ENCODE data around the gene ATAD3B. TPM values are rescaled to one million over a fixed set of nuclear protein-coding genes. Genes with fewer than 3 reads are reported as not detected.
"Not testable (repeated sequence)": the region's sequence is repeated elsewhere in the genome, so short reads cannot be mapped to it uniquely, and the experiment has no call there.

Gene ATAD3B
- total and polyA plus RNA-seq, 10 of the 15 experiments (the other 5 are each of a cell fraction or from before 2014, with no cell fraction given): 0.03 to 38.8 (median 23.8) TPM

- SMC1A ChIA-PET (ENCODE audit: uncharacterized antibody, unreplicated experiment); RAD21 ChIA-PET (ENCODE audit: unreplicated experiment); DNase-seq (ENCODE audit: low read depth, low spot score); H3K79me2 ChIP-seq (ENCODE audit: control insufficient read depth, insufficient read depth, low read length); H4K20me1 ChIP-seq (ENCODE audit: control insufficient read depth, insufficient read depth); BruUV-seq (replicated peaks); FAIRE-seq; H3K4me1 ChIP-seq (ENCODE audit: control insufficient read depth, insufficient read depth, low read length); in situ Hi-C loops (cut with MboI); H3K27ac ChIP-seq (ENCODE audit: control insufficient read depth, insufficient read depth); intact Hi-C loops (cut with micrococcal nuclease; ENCODE audit: unreplicated experiment); H3K4me2 ChIP-seq (ENCODE audit: control insufficient read depth, insufficient read depth); CTCF ChIA-PET; H2AFZ ChIP-seq (ENCODE audit: control insufficient read depth, low read depth, low read length); H3K9me3 ChIP-seq (replicated peaks; ENCODE audit: control insufficient read depth, insufficient read depth, low read length); POLR2A ChIA-PET; H3K27me3 ChIP-seq (replicated peaks in 1 of 2; ENCODE audit: control insufficient read depth in 2 of 2, insufficient read depth in 2 of 2, low read length in 1 of 2); H3K9ac ChIP-seq (ENCODE audit: control insufficient read depth, insufficient read depth, low read length); H3K4me3 ChIP-seq; ATAC-seq: not testable (repeated sequence)
- peaks cover 0 to 17% of the 10 kb centered on the region in 2 experiments; a peak in 2 of 4 replicates for H3K36me3 ChIP-seq (ENCODE audit: control insufficient read depth in 2 of 2, insufficient read depth in 2 of 2, low read length in 1 of 2)
- 100% methylated on average over 9 of the region's 30 CpGs for WGBS (ENCODE audit: insufficient coverage, insufficient replicate concordance, low lambda C conversion rate, missing lambda C conversion rate)
Observed at GRCh38 chr1:1522536-1522935, 51.0 kb downstream of the ATAD3B start.

DNA sequence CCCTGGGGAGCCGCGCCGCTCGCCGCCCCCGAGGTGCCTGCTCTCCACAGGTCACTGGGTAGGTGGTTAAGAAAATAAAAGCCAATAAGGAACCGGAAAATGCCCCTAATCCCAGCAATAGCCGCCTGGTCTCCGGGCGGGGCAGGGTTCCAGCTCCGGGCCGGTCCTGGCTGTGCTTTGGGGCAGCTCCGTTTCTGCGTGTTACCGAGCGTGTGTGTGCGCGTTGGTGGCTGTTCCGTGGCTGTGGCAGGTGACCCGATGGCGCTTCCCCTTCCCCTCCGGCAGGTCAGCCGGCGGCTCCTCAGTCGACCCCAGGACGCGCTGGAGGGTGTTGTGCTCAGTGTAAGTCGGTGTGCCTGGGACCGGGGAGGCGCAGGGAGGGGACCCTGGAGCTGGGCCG, 51.7 kb downstream of the ATAD3B start:
- H3K27me3 ChIP-seq (replicated peaks in 1 of 2; ENCODE audit: control insufficient read depth in 2 of 2, insufficient read depth in 2 of 2, low read length in 1 of 2); SMC1A ChIA-PET (ENCODE audit: uncharacterized antibody, unreplicated experiment); in situ Hi-C loops (cut with MboI); RAD21 ChIA-PET (ENCODE audit: unreplicated experiment); H3K9me3 ChIP-seq (replicated peaks; ENCODE audit: control insufficient read depth, insufficient read depth, low read length); DNase-seq (ENCODE audit: low read depth, low spot score); ATAC-seq; CTCF ChIA-PET; BruUV-seq (replicated peaks); H3K27ac ChIP-seq (ENCODE audit: control insufficient read depth, insufficient read depth); H2AFZ ChIP-seq (ENCODE audit: control insufficient read depth, low read depth, low read length); H3K9ac ChIP-seq (ENCODE audit: control insufficient read depth, insufficient read depth, low read length); FAIRE-seq; H3K4me1 ChIP-seq (ENCODE audit: control insufficient read depth, insufficient read depth, low read length); H3K79me2 ChIP-seq (ENCODE audit: control insufficient read depth, insufficient read depth, low read length); H3K4me2 ChIP-seq (ENCODE audit: control insufficient read depth, insufficient read depth); POLR2A ChIA-PET; intact Hi-C loops (cut with micrococcal nuclease; ENCODE audit: unreplicated experiment); H3K4me3 ChIP-seq; H4K20me1 ChIP-seq (ENCODE audit: control insufficient read depth, insufficient read depth): not testable (repeated sequence)
- WGBS (ENCODE audit: insufficient coverage, insufficient replicate concordance, low lambda C conversion rate, missing lambda C conversion rate): 96% methylated on average over 29 of the region's 31 CpGs
- H3K36me3 ChIP-seq (ENCODE audit: control insufficient read depth in 2 of 2, insufficient read depth in 2 of 2, low read length in 1 of 2): peaks cover 3 to 13% of the 10 kb centered on the region in 2 experiments; a peak in 3 of 4 replicates

DNA sequence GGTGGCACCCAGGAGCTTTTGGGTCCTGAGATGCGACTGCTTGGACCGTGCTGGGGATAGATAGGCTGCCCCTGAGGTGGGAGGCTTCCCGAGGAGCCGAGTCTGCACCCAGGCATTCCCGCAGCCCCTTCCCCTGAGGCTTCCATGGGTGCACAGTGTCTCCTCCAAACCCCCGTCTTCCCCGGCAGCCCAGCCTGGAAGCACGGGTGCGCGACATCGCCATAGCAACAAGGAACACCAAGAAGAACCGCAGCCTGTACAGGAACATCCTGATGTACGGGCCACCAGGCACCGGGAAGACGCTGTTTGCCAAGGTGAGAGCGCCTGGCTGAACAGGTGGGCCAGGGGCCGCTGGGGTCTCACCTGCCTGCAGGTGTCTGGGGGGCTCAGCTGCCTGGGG, 52.1 kb downstream of the ATAD3B start:
- intact Hi-C loops (cut with micrococcal nuclease; ENCODE audit: unreplicated experiment); H3K4me3 ChIP-seq; DNase-seq (ENCODE audit: low read depth, low spot score); in situ Hi-C loops (cut with MboI); H2AFZ ChIP-seq (ENCODE audit: control insufficient read depth, low read depth, low read length); SMC1A ChIA-PET (ENCODE audit: uncharacterized antibody, unreplicated experiment); H3K9me3 ChIP-seq (replicated peaks; ENCODE audit: control insufficient read depth, insufficient read depth, low read length); FAIRE-seq; ATAC-seq; CTCF ChIA-PET; H3K9ac ChIP-seq (ENCODE audit: control insufficient read depth, insufficient read depth, low read length); H3K79me2 ChIP-seq (ENCODE audit: control insufficient read depth, insufficient read depth, low read length); H4K20me1 ChIP-seq (ENCODE audit: control insufficient read depth, insufficient read depth); H3K27me3 ChIP-seq (replicated peaks in 1 of 2; ENCODE audit: control insufficient read depth in 2 of 2, insufficient read depth in 2 of 2, low read length in 1 of 2); H3K4me2 ChIP-seq (ENCODE audit: control insufficient read depth, insufficient read depth); BruUV-seq (replicated peaks); H3K27ac ChIP-seq (ENCODE audit: control insufficient read depth, insufficient read depth); POLR2A ChIA-PET; H3K4me1 ChIP-seq (ENCODE audit: control insufficient read depth, insufficient read depth, low read length); RAD21 ChIA-PET (ENCODE audit: unreplicated experiment): not testable (repeated sequence)
- 93% methylated on average over 15 of the region's 17 CpGs for WGBS (ENCODE audit: insufficient coverage, insufficient replicate concordance, low lambda C conversion rate, missing lambda C conversion rate)
- H3K36me3 ChIP-seq (ENCODE audit: control insufficient read depth in 2 of 2, insufficient read depth in 2 of 2, low read length in 1 of 2): peaks cover 3 to 12% of the 10 kb centered on the region in 2 experiments; a peak in 3 of 4 replicates

DNA sequence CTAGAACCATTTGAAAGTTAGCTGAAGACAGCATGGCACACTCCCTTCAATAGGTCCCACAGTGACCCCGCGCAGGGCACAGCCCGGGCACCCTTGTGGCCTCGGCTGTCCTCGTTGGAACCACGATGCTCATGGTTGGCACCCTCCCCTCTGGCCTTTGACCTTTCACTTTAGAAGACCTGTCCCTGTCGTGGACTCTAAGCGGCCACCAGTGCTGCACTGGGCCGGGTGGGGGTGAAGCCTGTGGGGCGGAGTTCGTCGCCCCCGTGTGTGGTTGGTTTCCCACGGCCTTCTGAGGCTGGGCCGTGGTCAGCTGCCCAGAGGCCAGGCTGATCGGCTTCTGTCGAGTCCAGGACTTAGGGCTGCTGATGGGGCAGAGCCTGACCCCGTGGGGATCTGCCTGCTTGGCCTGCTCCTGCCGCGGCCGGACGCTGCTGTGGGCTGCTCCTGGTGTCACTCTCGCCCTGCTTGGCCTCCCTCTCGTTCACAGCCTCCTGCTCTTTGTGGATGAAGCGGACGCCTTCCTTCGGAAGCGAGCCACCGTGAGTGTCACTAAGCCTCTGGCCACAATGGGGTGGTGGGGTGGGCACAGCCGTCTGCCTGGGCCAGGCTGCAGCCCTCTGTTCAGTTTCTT, 53.3 kb downstream of the ATAD3B start:
- intact Hi-C loops (cut with micrococcal nuclease; ENCODE audit: unreplicated experiment); H3K27ac ChIP-seq (ENCODE audit: control insufficient read depth, insufficient read depth); H4K20me1 ChIP-seq (ENCODE audit: control insufficient read depth, insufficient read depth); ATAC-seq; H3K4me3 ChIP-seq; H3K9ac ChIP-seq (ENCODE audit: control insufficient read depth, insufficient read depth, low read length); FAIRE-seq; DNase-seq (ENCODE audit: low read depth, low spot score); H3K27me3 ChIP-seq (replicated peaks in 1 of 2; ENCODE audit: control insufficient read depth in 2 of 2, insufficient read depth in 2 of 2, low read length in 1 of 2); H3K9me3 ChIP-seq (replicated peaks; ENCODE audit: control insufficient read depth, insufficient read depth, low read length); H2AFZ ChIP-seq (ENCODE audit: control insufficient read depth, low read depth, low read length); in situ Hi-C loops (cut with MboI); H3K4me2 ChIP-seq (ENCODE audit: control insufficient read depth, insufficient read depth); RAD21 ChIA-PET (ENCODE audit: unreplicated experiment); H3K4me1 ChIP-seq (ENCODE audit: control insufficient read depth, insufficient read depth, low read length); CTCF ChIA-PET; SMC1A ChIA-PET (ENCODE audit: uncharacterized antibody, unreplicated experiment); H3K79me2 ChIP-seq (ENCODE audit: control insufficient read depth, insufficient read depth, low read length); BruUV-seq (replicated peaks): not testable (repeated sequence)
- POLR2A ChIA-PET: interaction anchor here (0.6 kb wide), 2 partner anchors 42 to 566 kb away, joined by 3 read pairs; no protein-coding TSS in a partner anchor
- WGBS (ENCODE audit: insufficient coverage, insufficient replicate concordance, low lambda C conversion rate, missing lambda C conversion rate): 94% methylated on average over 21 of the region's 30 CpGs
- H3K36me3 ChIP-seq (ENCODE audit: control insufficient read depth in 2 of 2, insufficient read depth in 2 of 2, low read length in 1 of 2): peaks cover 10 to 21% of the 10 kb centered on the region in 2 experiments
